D721Med (cell line): ENCODE data around the gene SCYGR8.
A peak's percentile ranks its signal among the peaks of the same experiment; 100 is the strongest.
"Not testable (repeated sequence)": the region's sequence is repeated elsewhere in the genome, so short reads cannot be mapped to it uniquely, and the experiment has no call there.

Experiments used
- DNase-seq: peaks from one replicate; pipeline ENCODE4 v3.0.0; 2011; ENCODE audit warnings: low spot score; ENCODE audit not compliant: insufficient read length
- FAIRE-seq: peaks from 2 replicates; lab custom pipeline; 2011; peaks lifted over from hg19 to GRCh38; lab: Jason Lieb, UNC
- TF ChIP-seq, protein P1 (sequence below): IDR thresholded peaks from 2 replicates; pipeline ENCODE4 v1.5.1; 2012; ENCODE audit warnings: mild to moderate bottlenecking, control low read depth; ENCODE audit not compliant: insufficient read depth; ENCODE audit errors: missing control alignments

SCYGR8 gene

GRCh38 chr2:227724394-227725039, 21.2 kb upstream of the SCYGR8 start, which contains the start of gene SCYGR6:
SCYGR6 (minus strand) TSS chr2:227724757; CDS start chr2:227724757, 0 bp downstream.
- no peak for DNase-seq
- TF ChIP-seq, protein P1, sequence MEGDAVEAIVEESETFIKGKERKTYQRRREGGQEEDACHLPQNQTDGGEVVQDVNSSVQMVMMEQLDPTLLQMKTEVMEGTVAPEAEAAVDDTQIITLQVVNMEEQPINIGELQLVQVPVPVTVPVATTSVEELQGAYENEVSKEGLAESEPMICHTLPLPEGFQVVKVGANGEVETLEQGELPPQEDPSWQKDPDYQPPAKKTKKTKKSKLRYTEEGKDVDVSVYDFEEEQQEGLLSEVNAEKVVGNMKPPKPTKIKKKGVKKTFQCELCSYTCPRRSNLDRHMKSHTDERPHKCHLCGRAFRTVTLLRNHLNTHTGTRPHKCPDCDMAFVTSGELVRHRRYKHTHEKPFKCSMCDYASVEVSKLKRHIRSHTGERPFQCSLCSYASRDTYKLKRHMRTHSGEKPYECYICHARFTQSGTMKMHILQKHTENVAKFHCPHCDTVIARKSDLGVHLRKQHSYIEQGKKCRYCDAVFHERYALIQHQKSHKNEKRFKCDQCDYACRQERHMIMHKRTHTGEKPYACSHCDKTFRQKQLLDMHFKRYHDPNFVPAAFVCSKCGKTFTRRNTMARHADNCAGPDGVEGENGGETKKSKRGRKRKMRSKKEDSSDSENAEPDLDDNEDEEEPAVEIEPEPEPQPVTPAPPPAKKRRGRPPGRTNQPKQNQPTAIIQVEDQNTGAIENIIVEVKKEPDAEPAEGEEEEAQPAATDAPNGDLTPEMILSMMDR: no peak
- FAIRE-seq: no peak

DNA sequence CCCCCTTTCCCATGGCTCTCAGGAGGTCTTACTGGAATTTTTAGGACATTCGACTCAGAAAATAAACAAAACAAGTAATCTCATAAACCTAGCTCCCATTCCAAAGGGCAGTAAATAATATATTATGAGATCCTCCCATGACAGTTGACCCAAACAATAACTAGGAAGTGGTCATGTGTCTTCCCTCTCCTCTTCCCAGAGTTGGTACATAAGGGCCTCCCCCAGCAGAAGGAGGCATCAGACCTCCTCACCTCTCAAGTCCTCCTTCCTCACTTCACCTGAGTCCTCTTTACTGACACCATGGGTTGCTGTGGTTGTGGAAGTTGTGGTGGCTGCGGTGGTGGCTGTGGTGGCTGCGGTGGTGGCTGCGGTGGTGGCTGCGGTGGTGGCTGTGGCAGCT, 17.7 kb upstream of the SCYGR8 start, which contains the start of gene SCYGR7:
TSS of gene SCYGR7 (plus strand) at position 301 of the 400 bp plus-strand sequence. CDS start at position 301, 0 bp downstream.
- no peak for DNase-seq
- TF ChIP-seq, protein P1: no peak
- no peak for FAIRE-seq

- TF ChIP-seq, protein P1: no peak
- DNase-seq: no peak
- FAIRE-seq: no peak
Measured at GRCh38 chr2:227739351-227739750, 6.3 kb upstream of the SCYGR8 start.

DNA sequence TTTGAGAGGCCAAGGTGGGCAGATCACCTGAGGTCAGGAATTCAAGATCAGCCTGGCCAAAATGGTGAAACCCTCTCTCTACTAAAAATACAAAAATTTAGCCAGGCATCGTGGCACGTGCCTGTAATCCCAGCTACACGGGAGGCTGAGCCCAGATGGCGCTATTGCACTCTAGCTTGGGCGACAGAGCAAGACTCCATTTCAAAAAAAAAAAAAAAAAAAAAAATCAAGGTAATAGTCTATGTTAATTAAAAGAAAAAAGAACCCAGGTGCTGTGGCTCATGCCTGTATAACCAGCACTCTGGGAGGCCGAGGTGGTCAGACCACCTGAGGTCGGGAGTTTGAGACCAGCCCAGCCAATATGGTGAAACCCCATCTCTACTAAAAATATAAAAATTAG, 5.0 kb upstream of the SCYGR8 start:
- FAIRE-seq, DNase-seq: not testable (repeated sequence)
- TF ChIP-seq, protein P1: peak; percentile 9

- TF ChIP-seq, protein P1: peak; percentile 20
- FAIRE-seq (no peak), DNase-seq (no peak)
Measured at GRCh38 chr2:227748079-227748478, 2.4 kb downstream of the SCYGR8 start.

DNA sequence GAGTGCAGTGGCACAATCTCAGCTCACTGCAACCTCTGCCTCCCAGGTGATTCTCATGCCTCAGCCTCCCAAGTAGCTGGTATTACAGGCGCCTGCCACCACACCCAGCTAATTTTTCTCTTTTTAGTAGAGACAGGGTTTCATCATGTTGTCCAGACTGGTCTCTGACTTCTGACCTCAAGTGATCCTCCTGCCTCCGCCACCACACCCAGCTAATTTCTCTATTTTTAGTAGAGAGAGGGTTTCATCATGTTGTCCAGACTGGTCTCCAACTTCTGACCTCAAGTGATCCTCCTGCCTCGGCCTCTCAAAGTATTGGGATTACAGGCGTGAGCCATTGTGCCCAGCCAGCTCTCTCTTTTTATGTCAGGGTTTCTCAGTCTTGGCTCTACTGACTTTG, 10.6 kb downstream of the SCYGR8 start:
- not testable (repeated sequence) for DNase-seq, FAIRE-seq

GRCh38 chr2:227759411-227760118, 13.9 kb downstream of the SCYGR8 start:
- FAIRE-seq (no peak), DNase-seq (no peak)
- TF ChIP-seq, protein P1: no peak
